ELR (cell line): ENCODE results near the gene SLC39A2.
A peak's percentile ranks its signal among the peaks of the same experiment; 100 is the strongest.

Source experiments
- DNase-seq: peaks from one replicate; pipeline ENCODE4 v3.0.0-alpha.2; 2015; ENCODE audit warnings: low read depth

Gene SLC39A2

GRCh38 chr14:21047378-21047781 lies 48.3 kb downstream of the SLC39A2 start:
- no peak for DNase-seq

DNA sequence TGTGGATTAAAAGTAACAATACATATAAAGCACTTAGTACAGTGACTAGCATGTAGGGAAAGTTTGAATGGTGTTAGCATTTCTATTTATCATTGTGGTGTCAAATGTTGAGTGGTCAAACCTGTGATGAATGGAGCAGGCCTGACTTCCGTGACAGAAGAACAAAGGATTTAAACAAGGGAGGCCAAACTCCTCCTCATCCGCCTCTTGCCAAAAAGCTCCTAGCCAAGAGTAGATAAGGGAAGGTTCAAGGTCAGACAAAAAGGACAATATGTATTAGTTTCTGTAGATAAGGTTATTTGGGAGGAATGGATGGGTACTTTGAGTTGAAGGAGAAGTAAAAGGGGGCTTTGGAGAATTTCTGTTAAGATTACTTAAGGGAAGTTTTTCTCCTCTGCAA lies 49.5 kb downstream of the SLC39A2 start:
- no peak for DNase-seq

GRCh38 chr14:21049271-21049673 lies 50.2 kb downstream of the SLC39A2 start:
- peak; percentile 57 for DNase-seq

GRCh38 chr14:21050597-21050996 lies 51.5 kb downstream of the SLC39A2 start:
- DNase-seq = no peak
